Testis (tissue), 2 donors: ENCODE data around the gene FABP3.

Experiments
- POLR2A ChIP-seq: fragments of 450-650 bp; IDR thresholded peaks from one replicate; pipeline ENCODE4 v1.6.1; 2017; ENCODE audit warnings: antibody characterized with exemption, mild to moderate bottlenecking, moderate library complexity
- TF ChIP-seq, protein P1 (sequence below), 3 experiments: fragments of 450-650 bp in 2 of 3; fragments of 200-600 bp in 1 of 3; sonication (generic) in 1 of 3; IDR thresholded peaks; one replicate each; pipeline ENCODE4 v1.5.1; 2016 to 2019; ENCODE audit warnings: antibody characterized with exemption in 3 of 3, mild to moderate bottlenecking in 2 of 3, moderate library complexity in 1 of 3

DNA sequence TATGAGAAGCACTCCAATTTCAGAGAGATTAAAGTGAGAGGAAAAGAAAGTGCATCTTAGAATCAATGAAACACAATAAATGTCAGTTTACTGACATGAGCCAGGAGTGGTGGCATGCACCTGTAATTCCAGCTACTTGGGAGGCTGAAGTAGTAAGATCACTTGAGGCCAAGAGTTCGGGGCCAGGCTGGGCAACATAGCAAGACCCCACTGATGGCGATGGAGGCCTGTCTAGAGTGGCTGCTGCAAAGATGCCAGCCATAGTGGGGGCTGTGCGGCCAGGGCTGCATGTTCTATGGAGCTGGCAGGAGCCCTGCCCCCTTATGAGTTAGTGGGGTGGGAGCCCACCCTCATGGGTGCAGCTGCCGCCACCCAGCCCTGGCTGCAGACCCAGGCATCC lies 48.8 kb downstream of the FABP3 start:
- TF ChIP-seq, protein P1, sequence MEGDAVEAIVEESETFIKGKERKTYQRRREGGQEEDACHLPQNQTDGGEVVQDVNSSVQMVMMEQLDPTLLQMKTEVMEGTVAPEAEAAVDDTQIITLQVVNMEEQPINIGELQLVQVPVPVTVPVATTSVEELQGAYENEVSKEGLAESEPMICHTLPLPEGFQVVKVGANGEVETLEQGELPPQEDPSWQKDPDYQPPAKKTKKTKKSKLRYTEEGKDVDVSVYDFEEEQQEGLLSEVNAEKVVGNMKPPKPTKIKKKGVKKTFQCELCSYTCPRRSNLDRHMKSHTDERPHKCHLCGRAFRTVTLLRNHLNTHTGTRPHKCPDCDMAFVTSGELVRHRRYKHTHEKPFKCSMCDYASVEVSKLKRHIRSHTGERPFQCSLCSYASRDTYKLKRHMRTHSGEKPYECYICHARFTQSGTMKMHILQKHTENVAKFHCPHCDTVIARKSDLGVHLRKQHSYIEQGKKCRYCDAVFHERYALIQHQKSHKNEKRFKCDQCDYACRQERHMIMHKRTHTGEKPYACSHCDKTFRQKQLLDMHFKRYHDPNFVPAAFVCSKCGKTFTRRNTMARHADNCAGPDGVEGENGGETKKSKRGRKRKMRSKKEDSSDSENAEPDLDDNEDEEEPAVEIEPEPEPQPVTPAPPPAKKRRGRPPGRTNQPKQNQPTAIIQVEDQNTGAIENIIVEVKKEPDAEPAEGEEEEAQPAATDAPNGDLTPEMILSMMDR (IDR thresholded peaks at IDR 0.05) = no peak
- no peak for TF ChIP-seq POLR2A
